HepG2 (cell line): Measurements from ENCODE around the gene ZNF217. TPM values are rescaled to one million over a fixed set of nuclear protein-coding genes. Genes with fewer than 3 reads are reported as not detected.
A peak's percentile ranks its signal among the peaks of the same experiment; 100 is the strongest.

Source experiments
- ATF7 ChIP-seq, 2 experiments: fragments of 450-650 bp in 1 of 2; sonication (generic) in 1 of 2; formaldehyde crosslinking in 1 of 2; IDR thresholded peaks; 2 replicates each; pipeline versions ENCODE4 v1.4.0 to v1.6.1; 2016 to 2020; ENCODE audit warnings: antibody characterized with exemption in 1 of 2, mild to moderate bottlenecking in 1 of 2, missing genetic modification reagents in 1 of 2
- CBX1 ChIP-seq: IDR thresholded peaks from one replicate; pipeline ENCODE4 v1.6.1; 2016; ENCODE audit warnings: antibody characterized with exemption, low read depth
- CERS6 ChIP-seq: sonication (generic); formaldehyde crosslinking; IDR thresholded peaks from 2 replicates; pipeline ENCODE4 v1.5.0; 2020; ENCODE audit warnings: missing genetic modification reagents
- EEA1 ChIP-seq: sonication (generic); formaldehyde crosslinking; IDR thresholded peaks from 2 replicates; pipeline ENCODE4 v1.5.1; 2020; ENCODE audit warnings: mild to moderate bottlenecking, missing genetic modification reagents, borderline replicate concordance
- MEIS2 ChIP-seq: sonication (generic); formaldehyde crosslinking; IDR thresholded peaks from 2 replicates; pipeline ENCODE4 v1.9.0; 2021; ENCODE audit warnings: mild to moderate bottlenecking, missing genetic modification reagents
- MIXL1 ChIP-seq: IDR thresholded peaks from 2 replicates; pipeline ENCODE4 v1.6.1; 2016
- MTA3 ChIP-seq: sonication (generic); formaldehyde crosslinking; IDR thresholded peaks from 2 replicates; pipeline ENCODE4 v1.4.0; 2020; ENCODE audit warnings: missing genetic modification reagents
- NRL ChIP-seq: sonication (generic); formaldehyde crosslinking; IDR thresholded peaks from 2 replicates; pipeline ENCODE4 v1.5.0; 2020; ENCODE audit warnings: missing genetic modification reagents, mild to moderate bottlenecking, moderate library complexity, borderline replicate concordance
- POLR2A ChIP-seq, 2 experiments: IDR thresholded peaks; 2 replicates each; pipeline ENCODE4 v1.6.1; 2011; ENCODE audit warnings: low read depth in 2 of 2, low read length in 2 of 2, mild to moderate bottlenecking in 1 of 2, moderate library complexity in 1 of 2; ENCODE audit not compliant: insufficient read depth in 1 of 2
- POLR2G ChIP-seq: fragments of 200-400 bp; formaldehyde crosslinking; IDR thresholded peaks from 2 replicates; pipeline ENCODE4 v1.6.1; 2018; ENCODE audit warnings: mild to moderate bottlenecking, low read depth, low read length, moderate library complexity
- SIN3A ChIP-seq: IDR thresholded peaks from 2 replicates; pipeline ENCODE4 v1.6.1; 2011; ENCODE audit warnings: low read depth, mild to moderate bottlenecking, control low read depth, low read length, borderline replicate concordance
- SRSF1 ChIP-seq: fragments of 200-400 bp; formaldehyde crosslinking; optimal IDR thresholded peaks from 2 replicates; pipeline ENCODE3; 2017; ENCODE audit warnings: mild to moderate bottlenecking, low read depth, low read length, moderate library complexity
- TBL1XR1 ChIP-seq: fragments of 150-350 bp; IDR thresholded peaks from 2 replicates; pipeline ENCODE4 v1.6.1; 2014; ENCODE audit warnings: borderline replicate concordance, low read length; ENCODE audit not compliant: partially characterized antibody
- ZBTB8A ChIP-seq: sonication (generic); formaldehyde crosslinking; IDR thresholded peaks from 2 replicates; pipeline ENCODE4 v1.4.0; 2020; ENCODE audit warnings: mild to moderate bottlenecking, low read depth, missing genetic modification reagents, borderline replicate concordance
- ZC3H13 ChIP-seq: sonication (generic); formaldehyde crosslinking; IDR thresholded peaks from 2 replicates; pipeline ENCODE4 v1.8.1; 2023; ENCODE audit warnings: mild to moderate bottlenecking, missing genetic modification reagents, moderate library complexity
- ZNF501 ChIP-seq: sonication (generic); formaldehyde crosslinking; IDR thresholded peaks from 2 replicates; pipeline ENCODE4 v1.5.1; 2020; ENCODE audit warnings: mild to moderate bottlenecking, moderate library complexity, missing genetic modification reagents
- ZNF607 ChIP-seq: sonication (generic); formaldehyde crosslinking; IDR thresholded peaks from 2 replicates; pipeline ENCODE4 v1.5.1; 2020; ENCODE audit warnings: missing genetic modification reagents, mild to moderate bottlenecking, borderline replicate concordance
- polyA plus RNA-seq, 8 experiments: library from polyadenylated mRNA; depleted of rRNA in 3 of 8; stranded (reverse) in 7 of 8; unstranded in 1 of 8; fragments of >200 nt; fragmentation: Illumina TruSeq in 4 of 8; extraction: Trizol in 4 of 8; gene quantifications; 2 replicates each; pipeline versions ENCODE4 v1.2.1 to v1.2.3, GENCODE V29; 2011 to 2016; ENCODE audit warnings: low read depth in 4 of 8, missing spikeins in 1 of 8, mixed read lengths in 1 of 8; ENCODE audit not compliant: insufficient read depth in 1 of 8
- total RNA-seq, 5 experiments: library from RNA; depleted of rRNA; stranded (reverse); fragments of >200 nt; fragmentation: Illumina TruSeq; extraction: Trizol; gene quantifications; 2 replicates each; pipeline ENCODE4 v1.2.3, GENCODE V29; 2016; ENCODE audit warnings: low read depth in 1 of 5
- TF ChIP-seq, protein P1 (sequence below): sonication (generic); formaldehyde crosslinking; conservative IDR thresholded peaks from 2 replicates; pipeline ENCODE4 v1.4.0; 2020; ENCODE audit warnings: missing genetic modification reagents
- TF ChIP-seq, protein P2 (sequence below): sonication (generic); formaldehyde crosslinking; IDR thresholded peaks from 2 replicates; pipeline ENCODE4 v1.5.0; 2020; ENCODE audit warnings: missing genetic modification reagents, mild to moderate bottlenecking, borderline replicate concordance
- TF ChIP-seq, protein P3 (sequence below): sonication (generic); formaldehyde crosslinking; IDR thresholded peaks from 2 replicates; pipeline ENCODE4 v1.4.0; 2020; ENCODE audit warnings: mild to moderate bottlenecking, missing genetic modification reagents

Gene ZNF217
- total and polyA plus RNA-seq, 2 of the 13 experiments (the other 11 are each of a cell fraction or from before 2014, with no cell fraction given), result 22.3 to 29.8 TPM

GRCh38 chr20:53575481-53576194 lies 18.0 kb downstream of the ZNF217 start (continued):
- TF ChIP-seq TBL1XR1 (no peak), POLR2A (IDR thresholded peaks at IDR 0.05; ENCODE audit: insufficient read depth in 1 of 2, low read depth in 2 of 2, low read length in 2 of 2) (peak in 1 of 2 experiments; percentile 32; a peak in 1 of 4 replicates), SRSF1 (no peak), NRL (CRISPR knock-in tag) (no peak; the same call in 1 of the 2 replicates), SIN3A (no peak), ZC3H13 (CRISPR knock-in tag) (peak; percentile 80; the same call in 1 of the 2 replicates), POLR2G (0 out of 2 replicates have a peak, but pooled peaks have one; percentile 48), MTA3 (no peak), ZNF607 (CRISPR knock-in tag) (no peak), MEIS2 (CRISPR knock-in tag) (no peak), ATF7 (IDR thresholded peaks at IDR 0.05) (no peak), ATF7 (CRISPR knock-in tag; IDR thresholded peaks at IDR 0.05) (no peak), EEA1 (CRISPR knock-in tag) (no peak), ZBTB8A (no peak), MIXL1 (CRISPR knock-in tag) (no peak), CERS6 (CRISPR knock-in tag) (no peak), ZNF501 (CRISPR knock-in tag) (peak; percentile 25; the same call in 1 of the 2 replicates), CBX1 (no peak)
- TF ChIP-seq, protein P1, sequence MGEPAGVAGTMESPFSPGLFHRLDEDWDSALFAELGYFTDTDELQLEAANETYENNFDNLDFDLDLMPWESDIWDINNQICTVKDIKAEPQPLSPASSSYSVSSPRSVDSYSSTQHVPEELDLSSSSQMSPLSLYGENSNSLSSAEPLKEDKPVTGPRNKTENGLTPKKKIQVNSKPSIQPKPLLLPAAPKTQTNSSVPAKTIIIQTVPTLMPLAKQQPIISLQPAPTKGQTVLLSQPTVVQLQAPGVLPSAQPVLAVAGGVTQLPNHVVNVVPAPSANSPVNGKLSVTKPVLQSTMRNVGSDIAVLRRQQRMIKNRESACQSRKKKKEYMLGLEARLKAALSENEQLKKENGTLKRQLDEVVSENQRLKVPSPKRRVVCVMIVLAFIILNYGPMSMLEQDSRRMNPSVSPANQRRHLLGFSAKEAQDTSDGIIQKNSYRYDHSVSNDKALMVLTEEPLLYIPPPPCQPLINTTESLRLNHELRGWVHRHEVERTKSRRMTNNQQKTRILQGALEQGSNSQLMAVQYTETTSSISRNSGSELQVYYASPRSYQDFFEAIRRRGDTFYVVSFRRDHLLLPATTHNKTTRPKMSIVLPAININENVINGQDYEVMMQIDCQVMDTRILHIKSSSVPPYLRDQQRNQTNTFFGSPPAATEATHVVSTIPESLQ, result no peak
- TF ChIP-seq, protein P2, sequence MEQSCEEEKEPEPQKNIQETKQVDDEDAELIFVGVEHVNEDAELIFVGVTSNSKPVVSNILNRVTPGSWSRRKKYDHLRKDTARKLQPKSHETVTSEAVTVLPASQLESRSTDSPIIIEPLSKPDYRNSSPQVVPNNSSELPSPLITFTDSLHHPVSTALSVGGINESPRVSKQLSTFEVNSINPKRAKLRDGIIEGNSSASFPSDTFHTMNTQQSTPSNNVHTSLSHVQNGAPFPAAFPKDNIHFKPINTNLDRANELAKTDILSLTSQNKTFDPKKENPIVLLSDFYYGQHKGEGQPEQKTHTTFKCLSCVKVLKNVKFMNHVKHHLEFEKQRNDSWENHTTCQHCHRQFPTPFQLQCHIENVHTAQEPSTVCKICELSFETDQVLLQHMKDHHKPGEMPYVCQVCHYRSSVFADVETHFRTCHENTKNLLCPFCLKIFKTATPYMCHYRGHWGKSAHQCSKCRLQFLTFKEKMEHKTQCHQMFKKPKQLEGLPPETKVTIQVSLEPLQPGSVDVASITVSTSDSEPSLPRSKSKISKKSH (CRISPR knock-in tag), result 0 out of 2 replicates have a peak, but pooled peaks have one; percentile 68
- TF ChIP-seq, protein P3, sequence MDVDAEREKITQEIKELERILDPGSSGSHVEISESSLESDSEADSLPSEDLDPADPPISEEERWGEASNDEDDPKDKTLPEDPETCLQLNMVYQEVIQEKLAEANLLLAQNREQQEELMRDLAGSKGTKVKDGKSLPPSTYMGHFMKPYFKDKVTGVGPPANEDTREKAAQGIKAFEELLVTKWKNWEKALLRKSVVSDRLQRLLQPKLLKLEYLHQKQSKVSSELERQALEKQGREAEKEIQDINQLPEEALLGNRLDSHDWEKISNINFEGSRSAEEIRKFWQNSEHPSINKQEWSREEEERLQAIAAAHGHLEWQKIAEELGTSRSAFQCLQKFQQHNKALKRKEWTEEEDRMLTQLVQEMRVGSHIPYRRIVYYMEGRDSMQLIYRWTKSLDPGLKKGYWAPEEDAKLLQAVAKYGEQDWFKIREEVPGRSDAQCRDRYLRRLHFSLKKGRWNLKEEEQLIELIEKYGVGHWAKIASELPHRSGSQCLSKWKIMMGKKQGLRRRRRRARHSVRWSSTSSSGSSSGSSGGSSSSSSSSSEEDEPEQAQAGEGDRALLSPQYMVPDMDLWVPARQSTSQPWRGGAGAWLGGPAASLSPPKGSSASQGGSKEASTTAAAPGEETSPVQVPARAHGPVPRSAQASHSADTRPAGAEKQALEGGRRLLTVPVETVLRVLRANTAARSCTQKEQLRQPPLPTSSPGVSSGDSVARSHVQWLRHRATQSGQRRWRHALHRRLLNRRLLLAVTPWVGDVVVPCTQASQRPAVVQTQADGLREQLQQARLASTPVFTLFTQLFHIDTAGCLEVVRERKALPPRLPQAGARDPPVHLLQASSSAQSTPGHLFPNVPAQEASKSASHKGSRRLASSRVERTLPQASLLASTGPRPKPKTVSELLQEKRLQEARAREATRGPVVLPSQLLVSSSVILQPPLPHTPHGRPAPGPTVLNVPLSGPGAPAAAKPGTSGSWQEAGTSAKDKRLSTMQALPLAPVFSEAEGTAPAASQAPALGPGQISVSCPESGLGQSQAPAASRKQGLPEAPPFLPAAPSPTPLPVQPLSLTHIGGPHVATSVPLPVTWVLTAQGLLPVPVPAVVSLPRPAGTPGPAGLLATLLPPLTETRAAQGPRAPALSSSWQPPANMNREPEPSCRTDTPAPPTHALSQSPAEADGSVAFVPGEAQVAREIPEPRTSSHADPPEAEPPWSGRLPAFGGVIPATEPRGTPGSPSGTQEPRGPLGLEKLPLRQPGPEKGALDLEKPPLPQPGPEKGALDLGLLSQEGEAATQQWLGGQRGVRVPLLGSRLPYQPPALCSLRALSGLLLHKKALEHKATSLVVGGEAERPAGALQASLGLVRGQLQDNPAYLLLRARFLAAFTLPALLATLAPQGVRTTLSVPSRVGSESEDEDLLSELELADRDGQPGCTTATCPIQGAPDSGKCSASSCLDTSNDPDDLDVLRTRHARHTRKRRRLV, result peak; percentile 44; the same call in 1 of the 2 replicates
